HG03280 (cell line): Measurements from ENCODE around the gene CLDN7.
A peak's percentile ranks its signal among the peaks of the same experiment; 100 is the strongest.

Source experiments
- ATAC-seq: cut with Tn5 transposase; IDR thresholded peaks from one replicate; pipeline ENCODE4 v1.9.1; 2021; ENCODE audit warnings: mild to moderate bottlenecking, moderate library complexity; ENCODE audit not compliant: unreplicated experiment

Gene CLDN7, protein sequence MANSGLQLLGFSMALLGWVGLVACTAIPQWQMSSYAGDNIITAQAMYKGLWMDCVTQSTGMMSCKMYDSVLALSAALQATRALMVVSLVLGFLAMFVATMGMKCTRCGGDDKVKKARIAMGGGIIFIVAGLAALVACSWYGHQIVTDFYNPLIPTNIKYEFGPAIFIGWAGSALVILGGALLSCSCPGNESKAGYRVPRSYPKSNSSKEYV

GRCh38 chr17:7262192-7262934 is at the start of gene CLDN7:
TSS of gene CLDN7 (minus strand) at chr17:7262478. CDS start at chr17:7262043, 435 bp downstream.
- no peak for ATAC-seq

GRCh38 chr17:7311110-7311705 is 48.9 kb upstream of the CLDN7 start:
- ATAC-seq, result no peak

GRCh38 chr17:7309628-7310027 is 47.4 kb upstream of the CLDN7 start:
- ATAC-seq, result no peak

- no peak for ATAC-seq
Observed at GRCh38 chr17:7308625-7309433, 46.6 kb upstream of the CLDN7 start.

DNA sequence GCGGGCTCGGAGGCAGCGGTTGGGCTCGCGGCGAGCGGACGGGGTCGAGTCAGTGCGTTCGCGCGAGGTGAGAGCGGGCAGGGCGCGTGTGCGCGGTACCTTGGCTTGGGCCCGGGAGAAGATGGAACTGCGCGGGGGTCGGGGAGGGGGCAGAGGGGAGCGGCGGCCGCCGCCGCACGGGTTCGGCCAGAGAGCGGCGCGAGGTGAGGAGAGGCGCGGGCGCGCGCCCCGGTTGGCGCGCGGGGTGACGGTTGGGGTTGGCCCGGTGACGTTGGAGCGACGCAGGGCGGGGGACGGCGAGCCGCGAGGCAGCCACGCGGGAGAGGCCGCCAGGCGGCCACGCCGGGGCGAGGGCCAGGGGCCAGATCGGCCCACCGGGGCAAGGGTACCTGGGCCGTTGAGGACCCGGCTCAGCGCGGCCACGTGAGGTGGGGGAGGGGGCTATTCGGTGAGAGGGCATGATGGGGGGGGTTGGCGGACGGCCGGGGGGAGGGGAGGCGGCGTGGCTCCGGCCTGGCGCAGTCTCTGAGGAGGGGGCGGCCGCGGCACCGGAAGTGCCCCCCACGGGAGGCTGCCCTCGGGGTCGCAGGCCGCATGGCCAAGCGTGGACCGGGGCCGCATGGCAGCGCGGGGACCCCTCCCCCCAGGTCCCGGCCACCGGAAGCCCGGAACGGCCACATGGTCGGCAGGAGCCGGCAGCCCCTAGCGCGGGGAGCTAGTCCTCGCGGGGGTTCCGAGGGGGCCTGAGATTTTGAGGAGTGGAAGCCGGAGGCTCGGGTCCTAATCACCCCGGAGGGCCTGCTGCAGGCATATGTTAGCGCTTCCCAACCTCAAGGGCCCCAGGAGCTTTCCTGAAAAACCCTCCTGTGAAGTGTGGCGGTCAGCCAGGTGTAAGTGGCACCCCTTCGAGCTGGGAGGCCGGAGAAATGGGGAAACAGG is 45.7 kb upstream of the CLDN7 start:
- ATAC-seq, result peak; percentile 9

GRCh38 chr17:7306911-7307685 is 44.8 kb upstream of the CLDN7 start, which contains the start of gene EIF5A:
TSS of gene EIF5A (plus strand) at chr17:7307628. CDS start at chr17:7309636, 2,008 bp downstream.
- peak; percentile 68 for ATAC-seq

GRCh38 chr17:7304179-7304578 is 41.9 kb upstream of the CLDN7 start:
- ATAC-seq, result no peak

GRCh38 chr17:7296189-7296861 is 34.0 kb upstream of the CLDN7 start:
- ATAC-seq, result no peak

DNA sequence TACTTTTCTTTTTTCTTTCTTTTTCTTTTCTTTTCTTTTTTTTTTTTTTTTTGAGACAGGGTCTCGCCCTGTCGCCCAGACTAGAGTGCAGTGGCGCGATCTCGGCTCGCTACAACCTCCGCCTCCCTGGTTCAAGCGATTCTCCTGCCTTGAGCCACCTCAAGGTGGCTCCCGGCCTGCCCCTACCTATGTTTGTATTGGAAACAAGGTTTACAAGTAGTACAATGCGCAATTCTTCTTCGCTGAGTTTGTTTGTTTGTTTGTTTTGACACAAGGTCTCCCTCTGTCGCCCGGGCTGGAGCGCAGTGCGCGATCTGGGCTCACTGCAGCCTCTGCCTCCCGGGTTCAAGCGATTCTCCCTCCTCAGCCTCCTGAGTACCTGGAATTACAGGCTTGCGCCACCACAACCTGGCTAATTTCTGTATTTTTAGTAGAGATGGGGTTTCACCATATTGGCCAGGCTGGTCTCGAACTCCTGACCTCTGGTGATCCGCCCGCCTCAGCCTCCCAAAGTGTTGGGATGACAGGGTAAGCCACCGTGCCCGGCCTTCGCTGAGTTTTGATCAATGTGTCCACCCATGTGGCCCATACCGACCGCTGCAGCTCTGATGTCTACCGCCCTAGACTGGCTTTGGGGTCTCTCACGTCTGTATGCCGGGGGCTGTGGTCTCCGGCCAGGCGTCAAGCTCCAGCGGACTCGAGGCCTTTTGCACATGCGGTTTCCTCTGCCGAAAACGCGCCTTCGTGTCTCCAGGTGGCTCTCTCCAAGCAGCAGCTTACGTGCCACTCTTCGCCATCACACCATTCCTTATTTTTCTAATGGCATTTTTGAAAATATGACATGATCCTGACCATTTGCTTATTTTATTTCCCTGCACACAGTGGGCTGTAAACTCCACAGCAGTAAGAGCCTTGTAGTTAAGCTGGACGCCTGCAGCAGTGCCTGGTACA is 33.2 kb upstream of the CLDN7 start:
- ATAC-seq, result no peak

DNA sequence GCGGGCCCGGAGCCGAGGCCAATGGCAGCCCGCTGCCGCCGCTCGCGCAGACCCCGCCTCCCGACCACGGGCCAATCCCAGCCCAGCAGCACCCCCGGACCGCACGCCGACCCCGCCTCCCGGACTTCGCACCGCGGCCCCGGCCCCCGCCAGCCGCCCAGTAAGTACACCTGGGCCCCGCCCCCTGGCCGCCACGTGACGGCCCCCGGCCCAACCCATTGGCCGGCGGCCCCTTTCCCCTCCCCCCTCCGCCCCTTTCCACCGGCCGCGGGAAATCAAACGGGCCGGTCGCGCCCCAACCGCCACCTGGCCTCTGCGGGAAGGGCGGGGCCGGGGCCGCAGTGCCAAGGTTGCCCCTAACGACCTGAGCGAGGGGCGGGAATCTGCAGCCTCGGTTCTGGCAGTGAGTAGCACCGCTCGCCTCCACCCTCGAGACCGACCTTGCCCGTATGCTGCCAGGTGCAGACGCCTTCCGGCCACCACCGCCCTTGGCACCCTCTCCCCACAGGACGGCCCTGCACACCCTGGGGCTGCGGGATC is 32.4 kb upstream of the CLDN7 start, which contains the start of gene YBX2:
Gene YBX2, minus strand, starts transcription at position 26 of the 540 bp plus-strand sequence. CDS start 139 bp downstream, outside the sequence.
- ATAC-seq, result peak; percentile 53

DNA sequence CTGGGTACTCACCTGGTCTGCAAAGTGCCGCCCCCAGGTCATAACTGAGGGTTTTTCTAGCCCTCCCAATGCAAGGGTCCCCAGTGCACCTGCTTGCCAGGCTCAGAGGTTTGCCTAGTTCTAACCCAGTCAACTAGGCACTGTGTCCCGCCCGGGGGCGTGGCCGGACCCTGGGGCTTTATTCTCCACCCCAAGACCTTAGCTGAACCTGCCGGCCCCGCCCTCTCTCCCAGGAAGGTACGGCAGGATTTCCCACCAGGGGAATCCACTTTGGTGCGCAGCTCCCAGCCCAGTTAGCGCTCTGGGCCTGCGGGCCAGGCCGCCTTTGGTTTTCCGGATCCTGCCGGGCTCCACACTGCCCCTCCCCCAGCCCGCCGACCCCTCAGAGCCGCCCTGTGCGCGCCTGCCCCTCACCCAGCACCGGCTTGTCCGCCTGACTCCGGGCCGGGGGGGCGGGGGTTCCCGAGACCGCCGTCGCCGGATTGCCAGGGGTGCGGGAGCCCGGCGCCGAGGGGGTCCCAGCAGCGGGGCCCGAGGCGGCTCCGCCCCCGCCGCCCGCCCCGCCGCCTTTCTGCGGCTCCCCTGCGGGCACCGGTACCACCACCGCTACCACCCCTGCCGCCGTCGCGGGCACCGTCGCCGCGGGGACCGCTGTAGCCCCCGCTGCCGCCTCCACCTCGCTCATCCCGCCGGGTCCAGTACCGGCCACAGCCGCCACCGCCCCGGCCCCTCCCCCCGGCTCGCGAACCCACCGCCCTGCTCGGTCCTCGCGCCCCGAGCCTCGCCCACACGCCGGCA is 31.7 kb upstream of the CLDN7 start:
- no peak for ATAC-seq

GRCh38 chr17:7293159-7293558 is 30.9 kb upstream of the CLDN7 start:
- no peak for ATAC-seq

GRCh38 chr17:7292729-7293128 is 30.5 kb upstream of the CLDN7 start:
- ATAC-seq, result no peak

GRCh38 chr17:7292194-7292593 is 29.9 kb upstream of the CLDN7 start:
- no peak for ATAC-seq

GRCh38 chr17:7290685-7291084 is 28.4 kb upstream of the CLDN7 start:
- ATAC-seq, result no peak

DNA sequence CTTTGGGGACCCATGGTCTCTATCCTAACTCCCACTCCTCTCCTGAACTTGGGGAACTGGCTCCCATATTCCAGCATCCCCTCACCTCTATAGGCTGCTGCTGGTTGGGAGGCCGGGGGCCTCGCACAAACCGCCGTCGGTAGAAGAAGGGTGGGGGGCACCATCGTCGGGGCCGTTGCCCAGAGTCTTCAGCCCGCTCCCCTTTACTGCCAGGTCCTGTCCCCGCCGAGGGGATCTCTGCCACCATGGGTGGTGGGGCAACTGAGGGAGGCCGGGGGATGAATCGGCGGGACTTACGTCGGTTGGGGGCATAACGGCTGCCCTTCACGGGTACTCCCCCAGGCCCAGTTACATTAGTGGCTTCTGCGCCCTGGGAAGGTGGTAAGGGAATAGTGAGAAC is 27.9 kb upstream of the CLDN7 start:
- ATAC-seq, result no peak
